Epithelial cell of proximal tubule (primary cell): Measurements from ENCODE around the gene SUV39H1. TPM values are rescaled to one million over a fixed set of nuclear protein-coding genes. Genes with fewer than 3 reads are reported as not detected.

ENCODE experiments used
- DNase-seq: peaks from one replicate; pipeline ENCODE4 v3.0.0-alpha.2; 2011; ENCODE audit warnings: low read depth
- H3K4me3 ChIP-seq: 2 replicates; pipeline ENCODE4 v1.5.1; 2011; ENCODE audit warnings: low read depth, mild to moderate bottlenecking, low read length
- total RNA-seq: library from RNA; depleted of rRNA; stranded (reverse); fragments of >200 nt; gene quantifications from 2 replicates; pipeline ENCODE4 v1.2.3, GENCODE V29; 2015
- TF ChIP-seq, protein P1 (sequence below): conservative IDR thresholded peaks from 2 replicates; pipeline ENCODE4 v1.5.1; 2012; ENCODE audit warnings: low read depth, mild to moderate bottlenecking, low read length

Gene SUV39H1
- total RNA-seq, 1 donor from 2014 or later, result 13.3 TPM

DNA sequence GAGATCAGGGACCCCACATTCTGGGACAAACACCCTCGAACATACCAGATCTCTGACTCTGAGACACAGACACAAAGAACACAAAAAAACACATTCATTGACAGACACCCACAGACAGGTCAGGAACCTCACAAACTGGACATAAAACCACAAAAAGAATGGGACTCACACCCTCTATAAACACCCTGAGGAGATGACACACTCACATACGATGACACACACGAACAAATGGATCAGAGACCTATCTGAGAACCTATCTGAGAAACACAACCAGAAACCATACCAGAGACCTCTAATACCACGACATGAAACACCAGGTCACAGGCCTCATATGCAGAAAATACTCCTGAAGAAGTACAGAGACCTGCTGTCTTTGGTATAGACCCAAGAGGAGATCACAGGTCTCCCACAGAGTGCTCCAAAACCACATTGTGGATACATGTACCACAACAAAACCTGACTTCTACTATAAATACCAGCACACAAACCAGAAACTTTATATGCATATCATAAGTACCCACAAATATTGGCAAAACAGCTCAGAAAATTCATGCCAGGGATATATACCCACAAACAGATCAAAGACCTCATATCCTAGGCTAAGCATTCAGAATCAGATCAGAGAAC lies 19.5 kb downstream of the SUV39H1 start:
- TF ChIP-seq, protein P1, sequence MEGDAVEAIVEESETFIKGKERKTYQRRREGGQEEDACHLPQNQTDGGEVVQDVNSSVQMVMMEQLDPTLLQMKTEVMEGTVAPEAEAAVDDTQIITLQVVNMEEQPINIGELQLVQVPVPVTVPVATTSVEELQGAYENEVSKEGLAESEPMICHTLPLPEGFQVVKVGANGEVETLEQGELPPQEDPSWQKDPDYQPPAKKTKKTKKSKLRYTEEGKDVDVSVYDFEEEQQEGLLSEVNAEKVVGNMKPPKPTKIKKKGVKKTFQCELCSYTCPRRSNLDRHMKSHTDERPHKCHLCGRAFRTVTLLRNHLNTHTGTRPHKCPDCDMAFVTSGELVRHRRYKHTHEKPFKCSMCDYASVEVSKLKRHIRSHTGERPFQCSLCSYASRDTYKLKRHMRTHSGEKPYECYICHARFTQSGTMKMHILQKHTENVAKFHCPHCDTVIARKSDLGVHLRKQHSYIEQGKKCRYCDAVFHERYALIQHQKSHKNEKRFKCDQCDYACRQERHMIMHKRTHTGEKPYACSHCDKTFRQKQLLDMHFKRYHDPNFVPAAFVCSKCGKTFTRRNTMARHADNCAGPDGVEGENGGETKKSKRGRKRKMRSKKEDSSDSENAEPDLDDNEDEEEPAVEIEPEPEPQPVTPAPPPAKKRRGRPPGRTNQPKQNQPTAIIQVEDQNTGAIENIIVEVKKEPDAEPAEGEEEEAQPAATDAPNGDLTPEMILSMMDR, result no peak
- H3K4me3 ChIP-seq, result no peak overlapping the region
- no peak for DNase-seq

DNA sequence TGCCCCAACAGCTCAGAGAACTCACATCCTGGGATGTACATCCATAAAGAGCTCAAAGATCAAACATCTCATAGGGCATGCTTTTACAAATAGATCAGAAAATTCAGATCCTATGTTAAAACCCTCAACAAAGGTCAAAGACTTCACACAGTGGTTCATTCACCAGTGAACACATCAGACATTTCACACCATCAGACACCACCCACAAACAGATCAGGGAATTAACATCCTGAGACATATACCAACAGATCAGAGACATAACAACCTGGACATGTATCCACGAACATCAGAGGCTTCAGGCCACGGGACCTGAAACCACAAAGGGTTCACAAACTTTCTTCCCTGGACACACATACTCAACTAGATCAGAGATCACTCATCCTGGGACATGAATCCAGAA lies 23.4 kb downstream of the SUV39H1 start:
- DNase-seq, result no peak
- no peak overlapping the region for H3K4me3 ChIP-seq
- TF ChIP-seq, protein P1, result no peak

DNA sequence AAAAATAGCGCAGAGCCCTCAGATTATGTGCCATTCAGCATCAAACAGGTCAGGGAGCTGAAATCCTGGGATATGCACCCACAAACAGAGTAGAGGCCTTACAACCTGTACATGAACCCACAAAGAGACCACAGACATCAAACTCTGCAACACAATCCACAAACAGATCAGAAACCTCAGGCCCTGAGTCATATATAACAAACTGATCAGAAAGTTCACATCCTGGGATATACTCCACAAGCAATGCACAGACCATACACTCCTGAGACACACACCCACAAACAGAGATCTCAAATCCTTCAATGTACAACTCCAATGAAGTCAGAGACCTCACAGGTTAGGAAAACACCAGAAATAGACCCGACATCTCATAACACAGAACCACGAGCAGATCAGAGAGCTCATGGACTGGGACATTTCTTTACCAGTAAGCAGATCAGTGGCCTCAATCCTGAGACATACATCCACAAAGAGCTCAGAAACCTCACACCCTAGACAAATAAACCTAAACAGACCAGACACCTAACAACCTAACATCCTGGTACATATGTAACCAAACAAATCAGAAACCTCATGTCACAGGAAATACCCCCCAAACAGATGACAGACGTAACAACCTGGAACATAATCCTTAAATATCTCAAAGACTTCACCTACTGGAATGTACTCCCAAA lies 24.2 kb downstream of the SUV39H1 start:
- no peak for DNase-seq
- H3K4me3 ChIP-seq, result no peak overlapping the region
- TF ChIP-seq, protein P1, result no peak

DNA sequence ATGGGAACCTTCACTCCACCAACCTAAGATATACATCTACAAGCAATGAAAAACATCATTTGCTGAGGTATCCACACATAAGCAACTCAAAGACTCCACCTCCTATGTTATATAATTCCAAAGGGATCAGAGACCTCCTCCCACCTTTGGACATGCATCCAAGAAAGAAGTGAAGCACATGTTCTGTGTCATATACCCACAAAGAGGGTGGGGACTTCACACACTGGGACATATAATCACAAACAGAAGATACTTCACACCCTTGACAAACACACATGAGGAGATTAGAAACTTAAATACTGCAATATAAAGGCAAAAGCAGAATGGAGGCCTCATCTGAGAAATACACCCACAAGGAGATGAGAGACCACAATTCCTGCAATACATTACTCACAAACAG lies 25.4 kb downstream of the SUV39H1 start:
- no peak overlapping the region for H3K4me3 ChIP-seq
- TF ChIP-seq, protein P1, result no peak
- no peak for DNase-seq

DNA sequence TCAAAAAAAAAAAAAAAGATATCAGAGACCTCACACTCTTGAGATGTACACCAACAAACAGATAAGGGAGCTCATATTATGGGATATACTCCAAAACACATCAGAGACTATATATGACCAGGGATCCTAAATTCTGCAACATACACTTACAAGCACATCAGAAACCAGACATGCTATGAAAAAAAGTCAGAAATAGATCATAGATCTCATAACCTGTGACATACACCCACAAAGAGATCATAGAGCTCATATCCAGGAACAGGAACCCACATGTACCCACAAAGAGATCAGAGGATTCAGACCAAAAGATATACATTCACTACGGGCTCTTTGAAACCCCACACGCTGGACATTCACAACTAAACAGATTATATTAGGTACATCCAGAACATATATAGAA lies 30.1 kb downstream of the SUV39H1 start:
- no peak for DNase-seq
- TF ChIP-seq, protein P1, result no peak
- H3K4me3 ChIP-seq, result no peak overlapping the region

DNA sequence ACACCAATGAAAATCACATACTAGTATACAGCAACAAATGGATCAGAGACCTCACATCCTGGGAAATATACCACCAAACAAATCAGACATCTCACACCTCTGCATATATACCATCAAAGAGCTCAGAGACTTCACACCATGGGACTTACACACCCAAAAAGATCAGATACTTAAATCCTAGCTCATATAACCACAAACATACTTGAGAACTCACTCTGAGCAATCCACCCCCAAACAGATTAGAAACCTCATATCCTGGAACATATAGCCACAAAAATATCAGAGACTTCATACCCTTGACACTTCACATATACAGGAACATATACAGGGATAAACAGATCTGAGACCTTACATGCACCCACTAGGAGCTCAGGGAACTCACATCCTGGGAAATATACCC lies 32.1 kb downstream of the SUV39H1 start:
- no peak overlapping the region for H3K4me3 ChIP-seq
- DNase-seq, result no peak
- TF ChIP-seq, protein P1, result no peak

DNA sequence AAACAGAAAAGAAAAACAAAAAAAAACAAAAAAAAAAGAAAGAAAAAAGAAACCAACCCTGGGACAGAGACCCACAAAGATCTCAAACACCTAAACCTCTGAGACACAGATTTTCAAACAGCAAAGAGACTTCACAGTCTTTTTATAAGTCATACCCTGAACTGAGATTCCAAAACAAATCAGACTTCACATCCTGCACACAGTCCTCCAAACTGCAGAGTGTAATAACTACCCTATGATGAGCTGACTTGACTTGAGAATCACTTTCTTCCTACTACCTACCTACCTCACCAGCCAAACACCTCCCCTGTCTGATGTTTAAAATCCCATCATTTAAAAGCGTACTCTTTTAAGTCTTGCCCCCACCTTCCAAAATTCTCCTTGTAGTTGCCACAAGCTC lies 39.8 kb downstream of the SUV39H1 start:
- peak overlapping the region; percentile 71 for H3K4me3 ChIP-seq
- TF ChIP-seq, protein P1, result no peak
- no peak for DNase-seq
